Measurements from ENCODE around the gene LRR1.

DNA sequence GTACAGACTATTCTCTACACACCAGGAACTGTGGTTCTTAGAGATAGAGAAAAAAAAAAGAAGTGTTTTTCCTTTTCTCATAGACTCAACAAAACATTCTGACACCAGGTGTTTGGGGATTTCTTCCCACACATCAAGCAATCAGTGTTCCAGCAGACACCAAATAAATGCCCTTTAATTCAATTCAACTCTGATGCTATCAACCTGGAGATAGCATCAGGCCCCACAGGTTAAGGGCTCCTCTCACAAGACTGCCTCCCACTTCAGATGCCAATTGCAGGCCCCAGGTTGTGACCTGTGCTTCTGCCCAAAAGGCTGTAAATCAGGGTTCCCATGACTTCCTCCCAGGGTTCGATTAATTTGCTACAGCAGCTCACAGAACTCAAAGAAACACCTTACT, 49.3 kb upstream of the LRR1 start:
- TF ChIP-seq, protein P1, sequence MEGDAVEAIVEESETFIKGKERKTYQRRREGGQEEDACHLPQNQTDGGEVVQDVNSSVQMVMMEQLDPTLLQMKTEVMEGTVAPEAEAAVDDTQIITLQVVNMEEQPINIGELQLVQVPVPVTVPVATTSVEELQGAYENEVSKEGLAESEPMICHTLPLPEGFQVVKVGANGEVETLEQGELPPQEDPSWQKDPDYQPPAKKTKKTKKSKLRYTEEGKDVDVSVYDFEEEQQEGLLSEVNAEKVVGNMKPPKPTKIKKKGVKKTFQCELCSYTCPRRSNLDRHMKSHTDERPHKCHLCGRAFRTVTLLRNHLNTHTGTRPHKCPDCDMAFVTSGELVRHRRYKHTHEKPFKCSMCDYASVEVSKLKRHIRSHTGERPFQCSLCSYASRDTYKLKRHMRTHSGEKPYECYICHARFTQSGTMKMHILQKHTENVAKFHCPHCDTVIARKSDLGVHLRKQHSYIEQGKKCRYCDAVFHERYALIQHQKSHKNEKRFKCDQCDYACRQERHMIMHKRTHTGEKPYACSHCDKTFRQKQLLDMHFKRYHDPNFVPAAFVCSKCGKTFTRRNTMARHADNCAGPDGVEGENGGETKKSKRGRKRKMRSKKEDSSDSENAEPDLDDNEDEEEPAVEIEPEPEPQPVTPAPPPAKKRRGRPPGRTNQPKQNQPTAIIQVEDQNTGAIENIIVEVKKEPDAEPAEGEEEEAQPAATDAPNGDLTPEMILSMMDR (IDR thresholded peaks at IDR 0.05), result no peak
- no peak for TF ChIP-seq POLR2A (IDR thresholded peaks at IDR 0.05)

Measured in ovary (tissue), 3 donors.